ENCODE measurements around the gene DHX40. TPM values are rescaled to one million over a fixed set of nuclear protein-coding genes. Genes with fewer than 3 reads are reported as not detected.
A peak's percentile ranks its signal among the peaks of the same experiment; 100 is the strongest.

The DHX40 gene
- total and polyA plus RNA-seq, 2 of the 8 experiments (the other 6 are each of a cell fraction or from before 2014, with no cell fraction given): 13.5 to 28.3 TPM

DNA sequence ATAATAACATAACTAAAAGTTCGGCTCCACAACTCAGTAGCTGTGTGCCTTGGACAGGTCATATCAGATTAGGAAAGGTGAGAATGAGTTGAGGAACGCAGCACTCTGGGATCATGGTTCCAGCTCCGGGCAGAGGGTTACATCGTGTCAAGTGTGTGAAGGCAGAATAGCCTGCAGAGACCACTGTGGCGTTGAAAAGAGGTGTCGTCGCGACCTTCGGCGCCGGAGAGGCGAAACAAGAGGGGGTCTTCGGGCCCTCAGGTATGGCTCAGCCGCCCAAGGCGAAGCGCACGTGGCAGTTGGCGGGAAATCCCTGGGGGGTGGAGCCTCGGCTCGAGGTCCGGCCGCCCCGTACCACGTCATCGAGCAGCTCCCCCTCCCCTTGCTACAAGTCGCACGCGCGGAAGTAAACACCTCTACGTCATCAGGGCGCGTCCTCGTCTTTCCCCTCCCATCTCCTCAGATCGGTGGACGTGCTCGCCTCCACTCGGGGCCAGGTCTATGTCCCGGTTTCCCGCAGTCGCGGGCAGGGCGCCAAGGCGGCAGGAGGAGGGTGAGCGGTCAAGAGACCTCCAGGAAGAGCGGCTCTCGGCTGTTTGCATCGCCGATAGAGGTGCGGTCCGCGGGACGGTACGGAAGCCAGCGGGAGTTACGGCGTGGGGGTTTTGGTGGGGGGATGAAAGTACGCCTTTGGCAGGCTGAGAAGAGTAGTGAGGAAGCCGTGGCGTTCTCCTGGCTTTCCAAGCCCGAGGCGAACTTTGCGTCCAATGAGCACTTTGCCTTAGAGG, at the start of gene DHX40 (continued):
- TF ChIP-seq GTF2F1 (IDR thresholded peaks at IDR 0.05; ENCODE audit: borderline replicate concordance, low read depth, low read length): peak; percentile 88
- TF ChIP-seq KDM1A (IDR thresholded peaks at IDR 0.05; ENCODE audit: borderline replicate concordance, low read length): peak; percentile 95; the same call in 1 of the 2 replicates
- TF ChIP-seq, protein P1, sequence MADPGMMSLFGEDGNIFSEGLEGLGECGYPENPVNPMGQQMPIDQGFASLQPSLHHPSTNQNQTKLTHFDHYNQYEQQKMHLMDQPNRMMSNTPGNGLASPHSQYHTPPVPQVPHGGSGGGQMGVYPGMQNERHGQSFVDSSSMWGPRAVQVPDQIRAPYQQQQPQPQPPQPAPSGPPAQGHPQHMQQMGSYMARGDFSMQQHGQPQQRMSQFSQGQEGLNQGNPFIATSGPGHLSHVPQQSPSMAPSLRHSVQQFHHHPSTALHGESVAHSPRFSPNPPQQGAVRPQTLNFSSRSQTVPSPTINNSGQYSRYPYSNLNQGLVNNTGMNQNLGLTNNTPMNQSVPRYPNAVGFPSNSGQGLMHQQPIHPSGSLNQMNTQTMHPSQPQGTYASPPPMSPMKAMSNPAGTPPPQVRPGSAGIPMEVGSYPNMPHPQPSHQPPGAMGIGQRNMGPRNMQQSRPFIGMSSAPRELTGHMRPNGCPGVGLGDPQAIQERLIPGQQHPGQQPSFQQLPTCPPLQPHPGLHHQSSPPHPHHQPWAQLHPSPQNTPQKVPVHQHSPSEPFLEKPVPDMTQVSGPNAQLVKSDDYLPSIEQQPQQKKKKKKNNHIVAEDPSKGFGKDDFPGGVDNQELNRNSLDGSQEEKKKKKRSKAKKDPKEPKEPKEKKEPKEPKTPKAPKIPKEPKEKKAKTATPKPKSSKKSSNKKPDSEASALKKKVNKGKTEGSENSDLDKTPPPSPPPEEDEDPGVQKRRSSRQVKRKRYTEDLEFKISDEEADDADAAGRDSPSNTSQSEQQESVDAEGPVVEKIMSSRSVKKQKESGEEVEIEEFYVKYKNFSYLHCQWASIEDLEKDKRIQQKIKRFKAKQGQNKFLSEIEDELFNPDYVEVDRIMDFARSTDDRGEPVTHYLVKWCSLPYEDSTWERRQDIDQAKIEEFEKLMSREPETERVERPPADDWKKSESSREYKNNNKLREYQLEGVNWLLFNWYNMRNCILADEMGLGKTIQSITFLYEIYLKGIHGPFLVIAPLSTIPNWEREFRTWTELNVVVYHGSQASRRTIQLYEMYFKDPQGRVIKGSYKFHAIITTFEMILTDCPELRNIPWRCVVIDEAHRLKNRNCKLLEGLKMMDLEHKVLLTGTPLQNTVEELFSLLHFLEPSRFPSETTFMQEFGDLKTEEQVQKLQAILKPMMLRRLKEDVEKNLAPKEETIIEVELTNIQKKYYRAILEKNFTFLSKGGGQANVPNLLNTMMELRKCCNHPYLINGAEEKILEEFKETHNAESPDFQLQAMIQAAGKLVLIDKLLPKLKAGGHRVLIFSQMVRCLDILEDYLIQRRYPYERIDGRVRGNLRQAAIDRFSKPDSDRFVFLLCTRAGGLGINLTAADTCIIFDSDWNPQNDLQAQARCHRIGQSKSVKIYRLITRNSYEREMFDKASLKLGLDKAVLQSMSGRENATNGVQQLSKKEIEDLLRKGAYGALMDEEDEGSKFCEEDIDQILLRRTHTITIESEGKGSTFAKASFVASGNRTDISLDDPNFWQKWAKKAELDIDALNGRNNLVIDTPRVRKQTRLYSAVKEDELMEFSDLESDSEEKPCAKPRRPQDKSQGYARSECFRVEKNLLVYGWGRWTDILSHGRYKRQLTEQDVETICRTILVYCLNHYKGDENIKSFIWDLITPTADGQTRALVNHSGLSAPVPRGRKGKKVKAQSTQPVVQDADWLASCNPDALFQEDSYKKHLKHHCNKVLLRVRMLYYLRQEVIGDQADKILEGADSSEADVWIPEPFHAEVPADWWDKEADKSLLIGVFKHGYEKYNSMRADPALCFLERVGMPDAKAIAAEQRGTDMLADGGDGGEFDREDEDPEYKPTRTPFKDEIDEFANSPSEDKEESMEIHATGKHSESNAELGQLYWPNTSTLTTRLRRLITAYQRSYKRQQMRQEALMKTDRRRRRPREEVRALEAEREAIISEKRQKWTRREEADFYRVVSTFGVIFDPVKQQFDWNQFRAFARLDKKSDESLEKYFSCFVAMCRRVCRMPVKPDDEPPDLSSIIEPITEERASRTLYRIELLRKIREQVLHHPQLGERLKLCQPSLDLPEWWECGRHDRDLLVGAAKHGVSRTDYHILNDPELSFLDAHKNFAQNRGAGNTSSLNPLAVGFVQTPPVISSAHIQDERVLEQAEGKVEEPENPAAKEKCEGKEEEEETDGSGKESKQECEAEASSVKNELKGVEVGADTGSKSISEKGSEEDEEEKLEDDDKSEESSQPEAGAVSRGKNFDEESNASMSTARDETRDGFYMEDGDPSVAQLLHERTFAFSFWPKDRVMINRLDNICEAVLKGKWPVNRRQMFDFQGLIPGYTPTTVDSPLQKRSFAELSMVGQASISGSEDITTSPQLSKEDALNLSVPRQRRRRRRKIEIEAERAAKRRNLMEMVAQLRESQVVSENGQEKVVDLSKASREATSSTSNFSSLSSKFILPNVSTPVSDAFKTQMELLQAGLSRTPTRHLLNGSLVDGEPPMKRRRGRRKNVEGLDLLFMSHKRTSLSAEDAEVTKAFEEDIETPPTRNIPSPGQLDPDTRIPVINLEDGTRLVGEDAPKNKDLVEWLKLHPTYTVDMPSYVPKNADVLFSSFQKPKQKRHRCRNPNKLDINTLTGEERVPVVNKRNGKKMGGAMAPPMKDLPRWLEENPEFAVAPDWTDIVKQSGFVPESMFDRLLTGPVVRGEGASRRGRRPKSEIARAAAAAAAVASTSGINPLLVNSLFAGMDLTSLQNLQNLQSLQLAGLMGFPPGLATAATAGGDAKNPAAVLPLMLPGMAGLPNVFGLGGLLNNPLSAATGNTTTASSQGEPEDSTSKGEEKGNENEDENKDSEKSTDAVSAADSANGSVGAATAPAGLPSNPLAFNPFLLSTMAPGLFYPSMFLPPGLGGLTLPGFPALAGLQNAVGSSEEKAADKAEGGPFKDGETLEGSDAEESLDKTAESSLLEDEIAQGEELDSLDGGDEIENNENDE (IDR thresholded peaks at IDR 0.05; ENCODE audit: insufficient replicate concordance, low read length): no peak
- TF ChIP-seq KDM4A (IDR thresholded peaks at IDR 0.05; ENCODE audit: low read depth, low read length, severe bottlenecking): peak; percentile 100
- peak; percentile 94 for TF ChIP-seq POLR2AphosphoS5 (IDR thresholded peaks at IDR 0.05; ENCODE audit: low read depth, low read length)
- TF ChIP-seq HDAC2 (IDR thresholded peaks at IDR 0.05; ENCODE audit: borderline replicate concordance in 1 of 2, low read depth in 2 of 2, low read length in 2 of 2): peak in 1 of 2 experiments; percentile 99; a peak in 2 of 4 replicates
- TF ChIP-seq CREB1 (IDR thresholded peaks at IDR 0.05): peak; percentile 100
- TF ChIP-seq FOSL1 (IDR thresholded peaks at IDR 0.05; ENCODE audit: insufficient read depth, low read depth, low read length): no peak
- peak; percentile 50; the same call in 1 of the 2 replicates for TF ChIP-seq TEAD4 (IDR thresholded peaks at IDR 0.05; ENCODE audit: low read depth, low read length)
